Parathyroid adenoma (tissue), 2 donors: ENCODE data around the gene DLGAP1.
A peak's percentile ranks its signal among the peaks of the same experiment; 100 is the strongest.

Experiments
- H2AFZ ChIP-seq: fragments of 300-600 bp; sonication (generic); one replicate; pipeline ENCODE4 v1.7.0; 2017; ENCODE audit warnings: antibody characterized with exemption, mild to moderate bottlenecking
- H3K27ac ChIP-seq: fragments of 300-600 bp; sonication (generic); one replicate; pipeline ENCODE4 v1.7.0; 2017
- H3K27me3 ChIP-seq: fragments of 300-600 bp; sonication (generic); one replicate; pipeline ENCODE4 v1.7.0; 2017; ENCODE audit warnings: low read length; ENCODE audit not compliant: control insufficient read depth, insufficient read depth
- H3K36me3 ChIP-seq: fragments of 300-600 bp; sonication (generic); one replicate; pipeline ENCODE4 v1.7.0; 2017; ENCODE audit warnings: low read length; ENCODE audit not compliant: control insufficient read depth, insufficient read depth
- H3K4me1 ChIP-seq: fragments of 300-600 bp; sonication (generic); one replicate; pipeline ENCODE4 v1.7.0; 2017; ENCODE audit warnings: control low read depth
- H3K4me2 ChIP-seq: fragments of 300-600 bp; sonication (generic); one replicate; pipeline ENCODE4 v1.7.0; 2017; ENCODE audit warnings: low read length
- H3K4me3 ChIP-seq: fragments of 300-600 bp; sonication (generic); one replicate; pipeline ENCODE4 v1.7.0; 2017; ENCODE audit warnings: low read depth, low read length
- H3K79me2 ChIP-seq: fragments of 300-600 bp; sonication (generic); one replicate; pipeline ENCODE4 v1.7.0; 2017; ENCODE audit warnings: control low read depth
- H3K9ac ChIP-seq: fragments of 300-600 bp; sonication (generic); one replicate; pipeline ENCODE4 v1.7.0; 2017; ENCODE audit warnings: mild to moderate bottlenecking
- H3K9me3 ChIP-seq: fragments of 300-600 bp; sonication (generic); one replicate; pipeline ENCODE4 v1.7.0; 2017; ENCODE audit warnings: low read length; ENCODE audit not compliant: control insufficient read depth
- CTCF ChIP-seq: fragments of 300-600 bp; sonication (generic); IDR thresholded peaks from one replicate; pipeline ENCODE4 v1.7.0; 2017; ENCODE audit warnings: antibody characterized with exemption, mild to moderate bottlenecking
- donor health status: primary hyperparathyroidism.

Gene DLGAP1

GRCh38 chr18:3529601-3530000 is 925.5 kb downstream of the DLGAP1 start:
- H3K4me3 ChIP-seq: no peak overlapping the region
- no peaks in the 10 kb centered on the region for H3K36me3 ChIP-seq
- no peak overlapping the region for H3K9ac ChIP-seq
- H3K9me3 ChIP-seq: no peaks in the 10 kb centered on the region
- H3K27ac ChIP-seq: no peak overlapping the region
- H3K27me3 ChIP-seq: no peaks in the 10 kb centered on the region
- H3K4me1 ChIP-seq: no peaks in the 10 kb centered on the region
- no peak for TF ChIP-seq CTCF
- H2AFZ ChIP-seq: no peak overlapping the region
- H3K79me2 ChIP-seq: no peaks in the 10 kb centered on the region
- no peak overlapping the region for H3K4me2 ChIP-seq

GRCh38 chr18:3529077-3529476 is 926.0 kb downstream of the DLGAP1 start:
- Histone ChIP-seq H3K79me2 (no peaks in the 10 kb centered on the region), H3K27ac (no peak overlapping the region), H3K4me1 (no peaks in the 10 kb centered on the region), H3K9ac (no peak overlapping the region), H3K4me3 (no peak overlapping the region), H3K4me2 (no peak overlapping the region), H3K9me3 (no peaks in the 10 kb centered on the region), H3K27me3 (no peaks in the 10 kb centered on the region), H3K36me3 (no peaks in the 10 kb centered on the region), H2AFZ (no peak overlapping the region)
- TF ChIP-seq CTCF: no peak

GRCh38 chr18:3528231-3528630 is 926.9 kb downstream of the DLGAP1 start:
- Histone ChIP-seq H3K4me2 (no peak overlapping the region), H3K27ac (no peak overlapping the region), H3K79me2 (no peaks in the 10 kb centered on the region), H3K27me3 (no peaks in the 10 kb centered on the region), H3K36me3 (no peaks in the 10 kb centered on the region), H3K4me3 (no peak overlapping the region), H3K9me3 (no peaks in the 10 kb centered on the region), H3K4me1 (no peaks in the 10 kb centered on the region), H2AFZ (no peak overlapping the region), H3K9ac (no peak overlapping the region)
- TF ChIP-seq CTCF: no peak

GRCh38 chr18:3526421-3527354 is 928.4 kb downstream of the DLGAP1 start:
- no peak overlapping the region for H3K9ac ChIP-seq
- H3K27ac ChIP-seq: no peak overlapping the region
- no peaks in the 10 kb centered on the region for H3K9me3 ChIP-seq
- H2AFZ ChIP-seq: peak overlapping the region; percentile 20
- H3K4me3 ChIP-seq: no peak overlapping the region
- H3K4me2 ChIP-seq: no peak overlapping the region
- no peak for TF ChIP-seq CTCF
- H3K36me3 ChIP-seq: no peaks in the 10 kb centered on the region
- no peaks in the 10 kb centered on the region for H3K79me2 ChIP-seq
- H3K4me1 ChIP-seq: no peaks in the 10 kb centered on the region
- no peaks in the 10 kb centered on the region for H3K27me3 ChIP-seq
